ENCODE results near the gene G6PC1. TPM values are rescaled to one million over a fixed set of nuclear protein-coding genes. Genes with fewer than 3 reads are reported as not detected.

Gene G6PC1
- total and polyA plus RNA-seq, 2 of the 13 experiments (the other 11 are each of a cell fraction or from before 2014, with no cell fraction given): 1.7 to 37.9 TPM

DNA sequence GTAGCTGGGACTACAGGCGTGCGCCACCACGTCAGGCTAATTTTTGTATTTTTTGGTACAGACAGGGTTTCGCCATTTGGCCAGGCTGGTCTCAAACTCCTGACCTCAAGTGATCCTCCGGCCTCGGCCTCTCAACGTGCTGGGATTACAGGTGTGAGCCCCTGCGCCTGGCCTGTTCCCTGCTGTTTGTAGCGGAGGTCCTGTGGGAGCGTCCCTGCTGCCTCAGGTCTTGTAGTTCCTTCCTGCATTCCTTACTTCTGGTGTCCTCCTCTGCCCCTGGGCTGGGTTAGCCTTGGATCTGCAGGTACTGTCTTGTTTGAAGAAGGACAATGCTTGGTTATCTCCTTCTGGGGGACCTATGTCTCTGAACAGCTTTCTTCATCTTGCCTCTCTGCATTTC, 23.6 kb upstream of the G6PC1 start:
- in situ Hi-C loops (cut with HindIII; ENCODE audit: extremely low pct_ligation_motif_present, low pct_unique_long_range_greater_than_20kb) (no loop called here), intact Hi-C loops (cut with micrococcal nuclease; ENCODE audit: unreplicated experiment) (no loop called here)
- CTCF ChIA-PET (ENCODE audit: low intra/inter-chr PET ratio, low total read pairs): no interaction called here
- BruUV-seq (replicated peaks): no TSS peak
- POLR2A ChIA-PET: no interaction called here
- Histone ChIP-seq H3K9ac (ENCODE audit: insufficient read depth, low read depth, low read length) (no peak overlapping the region), H4K20me1 (ENCODE audit: insufficient read depth, low read length) (no peaks in the 10 kb centered on the region), H2AFZ (ENCODE audit: low read length) (no peak overlapping the region), H3K9me3 (ENCODE audit: low read length) (no peaks in the 10 kb centered on the region), H3K27ac (ENCODE audit: extremely low read length, insufficient read depth, low read length) (no peak overlapping the region), H3K27me3 (ENCODE audit: control insufficient read depth in 1 of 2, insufficient read depth in 2 of 2, low read length in 2 of 2) (no peaks in the 10 kb centered on the region), H3K4me1 (ENCODE audit: insufficient read depth, low read length) (peaks cover 71% of the 10 kb centered on the region), H3K36me3 (replicated peaks in 1 of 2; ENCODE audit: control insufficient read depth in 1 of 2, insufficient read depth in 2 of 2, low read length in 2 of 2) (no peaks in the 10 kb centered on the region), H3K4me3 (replicated peaks in 1 of 3; ENCODE audit: insufficient read depth in 1 of 3, low read depth in 2 of 3, low read length in 3 of 3) (no peak overlapping the region), H3K4me2 (ENCODE audit: low read depth, low read length) (no peak overlapping the region), H3K79me2 (ENCODE audit: insufficient read depth, low read length) (no peaks in the 10 kb centered on the region)
- 94% methylated on average over 10 of the region's 10 CpGs for WGBS (ENCODE audit: low lambda C conversion rate)
- TF ChIP-seq, protein P1, sequence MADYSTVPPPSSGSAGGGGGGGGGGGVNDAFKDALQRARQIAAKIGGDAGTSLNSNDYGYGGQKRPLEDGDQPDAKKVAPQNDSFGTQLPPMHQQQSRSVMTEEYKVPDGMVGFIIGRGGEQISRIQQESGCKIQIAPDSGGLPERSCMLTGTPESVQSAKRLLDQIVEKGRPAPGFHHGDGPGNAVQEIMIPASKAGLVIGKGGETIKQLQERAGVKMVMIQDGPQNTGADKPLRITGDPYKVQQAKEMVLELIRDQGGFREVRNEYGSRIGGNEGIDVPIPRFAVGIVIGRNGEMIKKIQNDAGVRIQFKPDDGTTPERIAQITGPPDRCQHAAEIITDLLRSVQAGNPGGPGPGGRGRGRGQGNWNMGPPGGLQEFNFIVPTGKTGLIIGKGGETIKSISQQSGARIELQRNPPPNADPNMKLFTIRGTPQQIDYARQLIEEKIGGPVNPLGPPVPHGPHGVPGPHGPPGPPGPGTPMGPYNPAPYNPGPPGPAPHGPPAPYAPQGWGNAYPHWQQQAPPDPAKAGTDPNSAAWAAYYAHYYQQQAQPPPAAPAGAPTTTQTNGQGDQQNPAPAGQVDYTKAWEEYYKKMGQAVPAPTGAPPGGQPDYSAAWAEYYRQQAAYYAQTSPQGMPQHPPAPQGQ (CRISPR knock-in tag; IDR thresholded peaks at IDR 0.05; ENCODE audit: borderline replicate concordance): 0 out of 2 replicates have a peak, but pooled peaks have one; percentile 52
- TF ChIP-seq, protein P2, sequence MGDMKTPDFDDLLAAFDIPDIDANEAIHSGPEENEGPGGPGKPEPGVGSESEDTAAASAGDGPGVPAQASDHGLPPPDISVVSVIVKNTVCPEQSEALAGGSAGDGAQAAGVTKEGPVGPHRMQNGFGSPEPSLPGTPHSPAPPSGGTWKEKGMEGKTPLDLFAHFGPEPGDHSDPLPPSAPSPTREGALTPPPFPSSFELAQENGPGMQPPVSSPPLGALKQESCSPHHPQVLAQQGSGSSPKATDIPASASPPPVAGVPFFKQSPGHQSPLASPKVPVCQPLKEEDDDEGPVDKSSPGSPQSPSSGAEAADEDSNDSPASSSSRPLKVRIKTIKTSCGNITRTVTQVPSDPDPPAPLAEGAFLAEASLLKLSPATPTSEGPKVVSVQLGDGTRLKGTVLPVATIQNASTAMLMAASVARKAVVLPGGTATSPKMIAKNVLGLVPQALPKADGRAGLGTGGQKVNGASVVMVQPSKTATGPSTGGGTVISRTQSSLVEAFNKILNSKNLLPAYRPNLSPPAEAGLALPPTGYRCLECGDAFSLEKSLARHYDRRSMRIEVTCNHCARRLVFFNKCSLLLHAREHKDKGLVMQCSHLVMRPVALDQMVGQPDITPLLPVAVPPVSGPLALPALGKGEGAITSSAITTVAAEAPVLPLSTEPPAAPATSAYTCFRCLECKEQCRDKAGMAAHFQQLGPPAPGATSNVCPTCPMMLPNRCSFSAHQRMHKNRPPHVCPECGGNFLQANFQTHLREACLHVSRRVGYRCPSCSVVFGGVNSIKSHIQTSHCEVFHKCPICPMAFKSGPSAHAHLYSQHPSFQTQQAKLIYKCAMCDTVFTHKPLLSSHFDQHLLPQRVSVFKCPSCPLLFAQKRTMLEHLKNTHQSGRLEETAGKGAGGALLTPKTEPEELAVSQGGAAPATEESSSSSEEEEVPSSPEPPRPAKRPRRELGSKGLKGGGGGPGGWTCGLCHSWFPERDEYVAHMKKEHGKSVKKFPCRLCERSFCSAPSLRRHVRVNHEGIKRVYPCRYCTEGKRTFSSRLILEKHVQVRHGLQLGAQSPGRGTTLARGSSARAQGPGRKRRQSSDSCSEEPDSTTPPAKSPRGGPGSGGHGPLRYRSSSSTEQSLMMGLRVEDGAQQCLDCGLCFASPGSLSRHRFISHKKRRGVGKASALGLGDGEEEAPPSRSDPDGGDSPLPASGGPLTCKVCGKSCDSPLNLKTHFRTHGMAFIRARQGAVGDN (CRISPR knock-in tag; IDR thresholded peaks at IDR 0.05): 0 out of 2 replicates have a peak, but pooled peaks have one; percentile 15
- no peak for TF ChIP-seq FOXA1 (IDR thresholded peaks at IDR 0.05)
- TF ChIP-seq FOXA1 (CRISPR knock-in tag; IDR thresholded peaks at IDR 0.05): no peak
- no peak for TF ChIP-seq ZNF841 (CRISPR knock-in tag; IDR thresholded peaks at IDR 0.05; ENCODE audit: borderline replicate concordance)
- TF ChIP-seq ZNF460 (CRISPR knock-in tag; IDR thresholded peaks at IDR 0.05; ENCODE audit: borderline replicate concordance): peak; percentile 85; the same call in 1 of the 2 replicates
- no peak for TF ChIP-seq NFATC3 (CRISPR knock-in tag; IDR thresholded peaks at IDR 0.05)
- TF ChIP-seq MED1 (CRISPR knock-in tag; IDR thresholded peaks at IDR 0.05): no peak
- TF ChIP-seq TBL1XR1 (IDR thresholded peaks at IDR 0.05; ENCODE audit: borderline replicate concordance, low read length, partially characterized antibody): no peak
- TF ChIP-seq EEA1 (CRISPR knock-in tag; IDR thresholded peaks at IDR 0.05; ENCODE audit: borderline replicate concordance): 0 out of 2 replicates have a peak, but pooled peaks have one; percentile 76
- peak; percentile 16; the same call in 1 of the 2 replicates for TF ChIP-seq SPEN (CRISPR knock-in tag; IDR thresholded peaks at IDR 0.05; ENCODE audit: low read depth)
- no peak for TF ChIP-seq SP4 (CRISPR knock-in tag; IDR thresholded peaks at IDR 0.05)
- TF ChIP-seq BORCS8-MEF2B (CRISPR knock-in tag; IDR thresholded peaks at IDR 0.05): 0 out of 2 replicates have a peak, but pooled peaks have one; percentile 40
- TF ChIP-seq GPN1 (CRISPR knock-in tag; IDR thresholded peaks at IDR 0.05; ENCODE audit: borderline replicate concordance): no peak
- TF ChIP-seq ZNF432 (CRISPR knock-in tag; IDR thresholded peaks at IDR 0.05; ENCODE audit: borderline replicate concordance): no peak
- DNase-seq (ENCODE audit: low spot score): no peak
- no peak for ATAC-seq
- FAIRE-seq: no peak

All from HepG2 (cell line).